Activated T-cell treated with anti-CD3 and anti-CD28 coated beads for 1 hour (primary cell): ENCODE measurements around the gene OR6N1.

ENCODE experiments used
- DNase-seq: peaks from one replicate; pipeline ENCODE4 v3.0.0-alpha.2; 2020; ENCODE audit warnings: low read depth

OR6N1 gene

DNA sequence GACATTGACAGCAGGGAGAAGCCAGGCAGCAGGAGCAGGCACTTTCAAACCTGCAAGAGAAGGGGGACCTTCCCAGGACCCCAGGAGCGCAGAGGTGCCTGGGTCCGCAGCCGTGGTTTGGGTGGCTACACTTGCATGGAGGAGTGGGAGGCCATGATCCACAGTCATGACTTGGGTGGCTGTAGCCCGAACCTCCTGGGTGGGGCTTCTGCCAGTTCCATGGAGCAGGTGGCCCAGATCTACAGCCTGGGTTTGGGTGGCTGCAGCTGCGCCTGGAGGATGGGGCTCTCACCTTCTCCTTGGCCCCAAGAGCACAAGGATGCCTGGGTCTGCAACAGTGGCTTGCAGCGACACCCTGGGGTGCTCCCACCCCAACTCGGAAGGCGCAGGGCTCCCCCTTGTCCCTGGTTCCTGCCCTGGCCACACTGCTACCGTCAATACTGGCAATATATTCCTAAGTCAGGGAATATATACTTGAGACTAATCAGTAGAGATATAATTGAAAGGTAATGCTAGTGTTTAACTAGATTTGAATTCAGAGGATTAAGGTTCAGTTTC, 19.8 kb downstream of the OR6N1 start:
- DNase-seq = no peak

- no peak for DNase-seq
Measured at GRCh38 chr1:158735848-158736247, 36.1 kb downstream of the OR6N1 start.

DNA sequence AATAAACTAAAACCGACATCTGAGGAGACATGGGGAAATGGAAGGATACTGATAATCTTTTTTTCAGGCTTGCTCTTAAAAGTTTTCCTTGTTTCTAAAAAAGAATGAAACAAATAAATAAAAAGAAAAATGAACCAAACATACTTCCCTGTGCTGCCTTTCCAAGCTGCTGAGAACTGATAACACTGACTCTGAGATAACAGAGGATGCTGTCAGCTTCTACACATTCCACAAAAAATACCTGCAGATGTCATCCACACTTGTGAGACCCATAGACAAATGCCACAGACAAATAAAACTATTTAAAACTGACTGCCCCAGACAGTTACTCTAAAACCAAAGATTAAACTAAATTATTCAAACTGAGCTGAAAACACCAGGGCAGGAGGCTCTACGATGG, 39.5 kb downstream of the OR6N1 start:
- no peak for DNase-seq

- DNase-seq = no peak
Measured at GRCh38 chr1:158731707-158732106, 40.3 kb downstream of the OR6N1 start.

DNA sequence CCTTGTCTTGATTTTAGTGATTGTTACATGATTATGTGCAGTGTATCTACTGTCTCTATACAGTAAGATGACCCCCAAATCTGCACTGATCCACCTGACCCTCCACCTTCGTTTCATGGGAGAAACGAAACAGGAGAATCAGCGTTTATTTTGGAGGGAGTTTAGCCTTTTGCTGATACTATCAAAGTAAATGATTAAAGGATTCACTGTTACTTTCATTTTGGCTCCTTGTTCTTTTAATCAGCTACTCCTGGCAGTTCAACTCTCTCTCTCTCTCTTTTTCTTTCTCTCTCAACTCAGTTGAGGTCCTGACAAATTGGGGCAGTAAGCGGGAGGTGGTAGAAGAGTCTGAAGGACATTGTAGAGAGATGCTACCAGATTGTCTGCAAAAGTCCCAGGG, 41.5 kb downstream of the OR6N1 start:
- DNase-seq = no peak

- no peak for DNase-seq
Measured at GRCh38 chr1:158728510-158729225, 43.3 kb downstream of the OR6N1 start.

DNA sequence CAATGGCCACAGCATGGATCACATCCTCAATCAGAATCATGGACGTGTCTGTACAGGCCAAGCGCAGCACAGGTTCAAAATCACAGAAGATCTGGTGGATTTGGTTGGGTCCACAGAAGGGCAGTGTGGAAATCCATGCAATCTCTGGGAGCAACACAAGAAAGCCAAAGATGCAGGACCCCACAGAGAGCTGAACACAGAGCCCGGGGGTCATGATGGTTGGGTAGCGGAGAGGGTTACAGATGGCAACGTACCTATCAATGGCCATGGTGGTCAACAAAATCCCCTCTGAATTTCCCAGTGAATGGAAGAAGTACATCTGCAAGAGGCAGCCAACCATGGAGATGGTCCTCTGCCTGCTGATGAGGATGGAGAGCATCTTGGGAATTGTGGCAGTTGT, 47.6 kb downstream of the OR6N1 start:
- DNase-seq = no peak

DNA sequence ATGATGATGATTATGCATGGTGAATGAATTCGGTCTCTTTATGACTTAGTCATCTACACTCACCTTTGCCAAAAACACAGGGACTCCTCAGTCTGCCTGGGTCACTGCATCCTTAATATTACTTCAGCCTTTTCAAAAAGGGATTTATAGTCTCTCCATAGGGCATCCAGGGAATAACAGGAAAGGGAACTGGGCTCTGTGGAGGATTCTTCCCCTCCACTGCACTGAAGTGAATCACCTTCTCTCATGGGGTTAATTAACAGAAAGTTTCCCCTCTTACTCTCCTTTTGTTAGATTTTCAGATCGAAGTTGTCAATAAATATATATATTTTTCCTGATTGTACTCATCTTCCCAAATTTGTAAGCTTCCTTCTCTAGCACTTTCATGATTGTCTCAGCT, 51.4 kb downstream of the OR6N1 start, which contains the start of gene OR6K3:
OR6K3 (minus strand) TSS at position 101 of the 400 bp plus-strand sequence. CDS start 2,605 bp downstream, outside the sequence.
- no peak for DNase-seq

- no peak for DNase-seq
Measured at GRCh38 chr1:158719664-158720063, 52.3 kb downstream of the OR6N1 start.

GRCh38 chr1:158717344-158717743, 54.7 kb downstream of the OR6N1 start:
- DNase-seq = no peak

DNA sequence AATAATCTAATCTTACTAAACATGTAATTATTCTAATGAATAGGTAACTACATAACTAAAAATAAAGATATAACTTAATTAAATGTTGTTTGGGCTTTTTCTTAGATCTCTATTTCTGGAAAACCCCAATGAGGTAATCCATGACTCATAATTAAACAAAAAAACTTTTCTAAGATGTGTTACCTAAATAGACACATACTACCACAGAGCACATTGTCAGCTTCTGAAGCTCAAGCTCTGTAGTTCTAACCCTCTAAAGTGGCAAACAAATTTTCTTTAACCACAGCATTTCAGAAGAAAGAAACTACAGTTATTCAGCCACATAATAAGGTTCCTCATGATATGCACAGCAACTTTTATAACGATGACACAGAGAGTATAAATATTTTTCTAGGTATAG, 55.7 kb downstream of the OR6N1 start:
- DNase-seq = no peak

GRCh38 chr1:158714754-158715153, 57.2 kb downstream of the OR6N1 start:
- DNase-seq = no peak
